ENCODE data around the gene BLM.

BLM gene

GRCh38 chr15:90701880-90702630, 15.1 kb upstream of the BLM start:
- POLR2A ChIA-PET, result no interaction called here
- CTCF ChIA-PET, result interaction anchor here (1.1 kb wide), 1 partner anchor 12 kb away, joined by 3 read pairs; no protein-coding TSS in a partner anchor
- TF ChIP-seq CTCF (IDR thresholded peaks at IDR 0.05; ENCODE audit: control extremely low read depth, extremely low read depth, low read depth, missing control alignments), result no peak
- no peak for DNase-seq (ENCODE audit: extremely low spot score)

GRCh38 chr15:90703455-90703854, 13.7 kb upstream of the BLM start:
- no peak for TF ChIP-seq CTCF (IDR thresholded peaks at IDR 0.05; ENCODE audit: control extremely low read depth, extremely low read depth, low read depth, missing control alignments)
- POLR2A ChIA-PET, result no interaction called here
- DNase-seq (ENCODE audit: extremely low spot score), result no peak
- CTCF ChIA-PET, result interaction anchor here (1.9 kb wide), 1 partner anchor 183 kb away, joined by 9 read pairs; no protein-coding TSS in a partner anchor

GRCh38 chr15:90705212-90705611, 11.9 kb upstream of the BLM start:
- CTCF ChIA-PET, result interaction anchor here (0.7 to 1.9 kb wide), 6 partner anchors 9 to 181 kb away, joined by 3 to 9 read pairs (median 6); partner anchors contain the start of gene BLM

GRCh38 chr15:90706394-90707327, 10.5 kb upstream of the BLM start:
- CTCF ChIA-PET, result no interaction called here
- POLR2A ChIA-PET, result no interaction called here
- no peak for TF ChIP-seq CTCF (IDR thresholded peaks at IDR 0.05; ENCODE audit: control extremely low read depth, extremely low read depth, low read depth, missing control alignments)
- DNase-seq (ENCODE audit: extremely low spot score), result no peak

More at GRCh38 chr15:90705212-90705611, 11.9 kb upstream of the BLM start:
- no peak for TF ChIP-seq CTCF (IDR thresholded peaks at IDR 0.05; ENCODE audit: control extremely low read depth, extremely low read depth, low read depth, missing control alignments)
- POLR2A ChIA-PET, result no interaction called here
- DNase-seq (ENCODE audit: extremely low spot score), result no peak

- TF ChIP-seq CTCF (IDR thresholded peaks at IDR 0.05; ENCODE audit: control extremely low read depth, extremely low read depth, low read depth, missing control alignments), result no peak
- CTCF ChIA-PET, result interaction anchor here (1.2 kb wide), 1 partner anchor 38 kb away, joined by 3 read pairs; no protein-coding TSS in a partner anchor
Measured at GRCh38 chr15:90707489-90707888, 9.7 kb upstream of the BLM start.

GRCh38 chr15:90708516-90708915, 8.6 kb upstream of the BLM start:
- TF ChIP-seq CTCF (IDR thresholded peaks at IDR 0.05; ENCODE audit: control extremely low read depth, extremely low read depth, low read depth, missing control alignments), result no peak
- no peak for DNase-seq (ENCODE audit: extremely low spot score)
- POLR2A ChIA-PET, result no interaction called here
- CTCF ChIA-PET, result interaction anchor here (1.1 to 1.2 kb wide), 2 partner anchors 10 to 39 kb away, joined by 3 read pairs; no protein-coding TSS in a partner anchor

More at GRCh38 chr15:90707489-90707888, 9.7 kb upstream of the BLM start:
- POLR2A ChIA-PET, result no interaction called here
- no peak for DNase-seq (ENCODE audit: extremely low spot score)
